ENCODE data around the gene DBH.

DNA sequence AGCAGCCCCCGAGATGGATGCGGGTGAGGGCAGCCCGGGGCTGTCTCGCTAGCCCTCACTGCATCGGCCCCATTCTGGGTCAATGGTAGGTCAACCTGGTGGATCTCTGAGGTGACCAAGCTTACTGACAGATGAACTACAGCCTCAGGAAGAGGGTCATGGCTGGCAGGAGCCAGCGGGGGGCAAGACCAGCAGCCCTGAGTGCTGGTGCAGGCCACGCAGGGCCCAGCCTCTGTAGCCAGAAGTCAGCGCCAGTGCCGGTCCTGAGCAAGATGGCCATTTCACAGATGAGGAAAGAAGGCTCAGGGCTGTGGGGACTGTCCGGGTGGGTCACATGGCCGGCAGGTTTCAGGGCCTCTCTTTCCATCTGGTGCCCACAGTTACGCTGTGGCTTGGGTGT, 5.1 kb upstream of the DBH start:
- TF ChIP-seq CTCF (IDR thresholded peaks at IDR 0.05): no peak
- no peak for TF ChIP-seq POLR2AphosphoS5 (IDR thresholded peaks at IDR 0.05)
- TF ChIP-seq POLR2A (IDR thresholded peaks at IDR 0.05): no peak
- TF ChIP-seq EP300 (IDR thresholded peaks at IDR 0.05): no peak

Measured in sigmoid colon (tissue), 4 donors.